GM19193 (cell line): ENCODE measurements around the gene NRXN3.

ENCODE experiments used
- POLR2A ChIP-seq: IDR thresholded peaks from 4 replicates; pipeline ENCODE4 v1.6.1; 2011; ENCODE audit not compliant: insufficient read depth, insufficient read length; ENCODE audit errors: extremely low read depth

NRXN3 gene

DNA sequence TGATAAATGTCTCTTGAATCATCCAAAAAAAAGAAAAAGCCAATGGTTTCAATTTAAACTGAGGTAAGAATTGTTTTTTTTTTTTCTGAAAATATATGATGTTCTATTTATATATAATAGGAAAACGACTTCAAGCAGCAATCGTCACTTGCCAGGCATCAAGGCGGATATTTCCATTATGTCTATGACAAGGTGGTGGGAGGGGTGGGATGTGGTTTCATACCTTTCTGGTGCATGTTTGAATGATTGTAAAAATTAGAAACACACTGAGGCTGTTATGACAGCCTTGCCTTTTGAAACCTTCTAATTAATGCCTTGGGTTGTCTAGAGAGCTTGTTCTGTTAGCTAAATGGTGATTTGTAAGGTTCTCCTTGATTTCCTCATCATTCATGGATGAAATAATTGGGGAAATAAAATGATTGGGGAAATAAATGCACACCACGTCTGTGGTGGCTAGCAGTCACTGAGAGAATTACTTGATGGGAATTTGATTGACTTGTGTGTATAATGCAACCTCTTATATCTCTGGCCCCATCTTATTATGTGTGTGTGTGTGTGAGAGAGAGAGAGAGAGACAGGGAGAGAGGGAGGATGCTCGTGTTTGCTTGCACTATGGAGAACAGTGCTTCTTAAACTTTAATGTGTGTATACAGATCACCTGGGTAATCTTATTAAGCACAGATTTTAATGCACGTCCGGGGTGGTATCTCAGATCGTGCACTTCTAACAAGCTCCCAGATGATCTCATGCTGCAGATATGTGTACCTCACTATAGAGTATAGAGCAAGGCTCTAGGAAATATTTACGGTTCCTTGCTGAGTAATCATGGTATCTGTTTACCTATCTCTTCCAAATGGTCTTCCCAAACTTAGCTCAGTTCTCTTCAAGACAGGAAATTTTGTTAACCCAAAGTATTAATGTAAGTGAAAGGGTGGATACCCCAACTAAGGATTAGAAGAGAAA, 1538.5 kb downstream of the NRXN3 start:
- TF ChIP-seq POLR2A = no peak

DNA sequence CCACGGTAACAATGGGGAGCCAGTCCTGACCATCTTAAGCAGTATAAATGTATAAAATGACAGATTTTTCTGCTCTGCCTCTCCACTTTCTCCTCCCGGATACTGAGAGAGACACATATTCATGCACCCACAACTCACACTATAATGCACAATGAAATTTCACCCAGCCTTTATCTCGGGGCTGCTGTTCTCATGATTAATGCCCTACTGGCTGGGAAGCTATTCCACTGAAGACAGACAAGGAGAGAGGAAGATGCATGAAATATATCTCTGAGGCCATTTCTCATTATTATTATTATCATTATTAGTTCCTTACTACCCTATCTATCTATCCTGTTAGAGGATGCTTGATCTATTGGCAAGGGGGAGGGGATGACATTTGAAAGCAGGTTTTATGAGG, 1539.4 kb downstream of the NRXN3 start:
- no peak for TF ChIP-seq POLR2A

DNA sequence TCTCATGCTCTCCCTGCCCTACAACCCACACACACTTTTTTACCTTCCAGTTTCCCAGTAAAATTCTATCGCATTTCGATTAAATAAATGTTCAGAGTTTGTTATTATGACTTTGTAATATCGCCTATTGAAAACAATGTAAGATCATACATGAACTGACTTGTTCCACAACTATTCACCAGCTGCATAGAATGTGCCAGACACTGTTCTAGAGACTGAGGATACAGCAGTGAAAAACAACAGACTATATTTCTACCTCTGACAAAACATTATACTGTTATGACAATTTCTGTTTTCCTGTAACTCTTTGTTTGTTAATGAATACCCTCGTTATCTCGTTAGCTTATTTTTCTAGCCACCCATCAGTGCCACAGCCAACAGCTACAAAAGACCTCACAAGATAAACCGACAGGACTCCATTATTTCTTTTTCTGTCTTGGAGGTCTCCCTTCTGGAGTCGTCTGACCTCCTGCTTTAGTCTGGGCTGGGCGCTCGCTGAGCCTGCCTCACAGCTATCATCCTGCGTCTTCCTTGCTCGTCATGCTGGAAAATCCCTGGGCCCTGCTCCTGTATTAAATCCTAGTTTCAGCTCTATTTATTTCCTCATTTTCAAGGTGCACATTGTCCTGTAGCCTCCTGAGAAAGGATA, 1542.3 kb downstream of the NRXN3 start:
- no peak for TF ChIP-seq POLR2A

DNA sequence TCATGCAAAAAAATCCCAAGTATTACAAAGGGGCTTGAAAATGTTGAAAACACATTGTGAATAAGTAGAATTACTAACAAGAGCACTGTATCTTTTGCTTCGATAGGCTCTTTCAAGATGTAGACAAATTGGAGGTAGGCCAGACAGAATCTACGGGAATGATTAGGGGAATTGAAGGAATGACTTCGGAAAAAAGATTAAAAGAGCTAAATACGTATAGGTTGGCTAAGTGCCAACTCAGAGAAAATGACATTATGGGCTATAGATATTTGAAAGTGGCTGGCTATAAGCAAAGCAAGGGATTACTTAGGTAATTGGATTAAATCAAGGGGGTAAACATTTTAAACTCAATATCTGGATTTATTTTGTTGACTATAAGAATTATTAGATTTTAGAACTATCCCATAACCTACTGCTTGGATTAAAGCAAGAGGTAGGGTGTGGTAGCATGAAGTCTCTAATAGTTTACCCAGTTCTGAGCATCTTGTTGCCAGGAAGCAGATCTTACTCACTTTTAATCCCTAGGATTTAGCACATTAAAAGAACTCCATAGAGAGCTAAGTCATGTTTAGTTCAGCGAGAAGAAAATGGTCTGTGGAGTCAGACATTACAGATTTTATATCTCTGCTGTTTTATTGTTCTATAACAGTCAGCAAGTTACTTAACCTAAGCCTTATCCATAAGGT, 1551.4 kb downstream of the NRXN3 start:
- no peak for TF ChIP-seq POLR2A

DNA sequence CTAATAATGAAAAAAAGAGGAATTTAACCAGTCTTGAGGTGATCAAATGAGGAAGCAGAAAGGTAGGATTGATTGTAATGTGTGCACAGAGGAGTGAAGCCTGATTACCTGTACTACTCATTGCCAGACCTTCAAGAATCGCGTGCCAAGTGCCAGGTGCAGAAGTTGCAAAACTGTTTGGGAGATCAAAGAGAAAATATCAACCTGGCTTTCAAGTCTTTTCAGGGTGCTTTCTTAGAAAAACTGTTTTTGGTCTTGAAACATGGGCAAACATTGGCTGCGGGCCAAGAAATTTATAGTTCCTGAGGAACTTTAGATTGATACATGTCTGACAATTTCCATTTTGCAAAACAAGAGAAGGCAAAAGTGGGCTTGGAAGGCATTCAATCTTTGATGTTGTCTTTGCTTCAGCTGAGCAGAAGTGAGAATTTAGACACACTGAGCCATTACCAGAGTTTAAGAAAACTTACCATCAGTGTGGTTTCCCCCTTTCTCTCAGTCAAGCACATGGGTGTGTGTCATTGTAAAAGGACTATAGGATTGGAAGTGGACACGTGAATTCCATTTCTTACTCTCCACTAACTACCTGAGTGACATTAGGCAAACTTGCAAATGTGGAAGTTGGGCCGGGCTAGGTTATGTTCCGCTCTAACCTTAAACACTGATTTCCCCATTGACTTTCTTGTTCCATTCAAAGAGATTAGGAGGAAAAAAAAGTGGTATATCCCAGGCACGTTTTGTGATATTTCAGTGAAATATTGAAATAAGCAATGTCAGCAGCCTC, 1555.0 kb downstream of the NRXN3 start:
- TF ChIP-seq POLR2A = no peak

DNA sequence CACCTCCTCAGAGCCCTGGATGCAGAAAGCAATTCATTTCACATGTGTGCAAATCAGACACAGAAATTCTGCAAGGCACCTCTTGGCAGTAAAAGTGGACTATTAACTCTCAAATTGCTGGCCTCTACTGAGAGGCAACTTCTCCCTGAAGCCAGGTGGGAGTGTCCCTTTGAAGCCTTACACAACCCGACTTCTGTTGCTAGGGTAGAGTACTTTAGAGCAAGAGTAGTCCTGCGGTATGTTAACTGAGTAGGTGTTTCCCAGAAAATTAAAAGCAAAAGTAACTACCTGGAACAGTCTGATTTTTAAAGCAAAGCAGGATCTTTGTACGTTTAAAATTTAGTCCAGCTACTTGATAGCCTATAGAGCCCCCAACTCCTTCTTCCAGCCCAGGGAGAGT, 1557.7 kb downstream of the NRXN3 start:
- TF ChIP-seq POLR2A = no peak

DNA sequence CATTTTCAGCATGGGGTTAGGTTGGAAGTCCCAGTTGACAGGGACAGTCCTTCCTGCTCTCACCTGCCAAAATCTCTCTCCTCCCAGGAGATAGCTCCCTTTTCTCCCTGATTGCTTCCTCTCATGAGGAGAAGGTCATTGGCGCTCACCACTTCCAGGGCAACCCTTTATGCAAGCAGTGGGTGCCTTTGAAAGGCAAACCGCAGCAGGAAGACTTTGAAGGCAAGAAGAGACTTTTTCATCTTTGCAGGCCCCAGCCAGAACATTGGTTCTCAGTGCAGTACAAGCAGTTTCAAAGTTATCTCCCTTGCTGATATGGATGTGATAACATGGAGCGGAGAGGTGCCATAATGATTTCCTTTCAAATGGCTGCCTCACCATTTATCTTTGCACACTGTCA, 1558.2 kb downstream of the NRXN3 start:
- no peak for TF ChIP-seq POLR2A

DNA sequence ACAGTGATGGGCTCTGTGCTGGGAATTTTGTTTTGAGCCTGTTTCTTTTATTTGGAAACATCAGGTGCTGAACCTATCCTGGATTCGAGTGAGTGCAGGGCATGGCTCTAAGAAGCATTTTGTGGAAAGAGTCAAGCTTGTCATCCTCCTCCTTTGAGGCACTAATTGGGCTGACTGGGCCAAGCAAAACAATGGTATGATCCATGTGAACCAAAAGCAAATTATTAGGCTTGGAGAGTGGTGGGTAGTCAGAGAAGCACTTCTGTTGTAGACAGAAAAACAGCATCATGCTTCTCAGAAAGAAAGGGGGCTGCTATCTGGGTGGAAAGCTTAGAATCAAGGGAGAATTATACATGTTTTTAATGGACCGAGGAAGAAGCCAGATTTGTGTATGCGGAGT, 1559.6 kb downstream of the NRXN3 start:
- no peak for TF ChIP-seq POLR2A

DNA sequence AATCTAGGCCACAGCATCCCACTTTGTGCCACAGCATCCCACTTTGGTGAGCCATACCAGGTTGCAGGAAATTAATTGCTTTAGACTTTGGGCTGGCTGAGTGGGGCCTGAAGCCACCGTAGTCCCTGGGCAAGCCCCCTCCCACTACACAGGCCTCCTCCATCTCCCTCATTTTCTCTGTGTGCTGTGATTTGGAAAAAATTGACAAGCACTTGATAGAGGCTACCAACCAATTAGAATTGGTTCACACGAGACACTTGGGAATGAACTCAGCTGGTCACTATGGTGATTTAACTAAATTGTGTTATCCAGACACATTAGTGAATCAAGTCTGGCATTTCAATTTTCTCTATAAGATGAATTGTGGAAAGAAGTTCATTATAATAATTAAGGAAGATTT, 1560.0 kb downstream of the NRXN3 start:
- no peak for TF ChIP-seq POLR2A

DNA sequence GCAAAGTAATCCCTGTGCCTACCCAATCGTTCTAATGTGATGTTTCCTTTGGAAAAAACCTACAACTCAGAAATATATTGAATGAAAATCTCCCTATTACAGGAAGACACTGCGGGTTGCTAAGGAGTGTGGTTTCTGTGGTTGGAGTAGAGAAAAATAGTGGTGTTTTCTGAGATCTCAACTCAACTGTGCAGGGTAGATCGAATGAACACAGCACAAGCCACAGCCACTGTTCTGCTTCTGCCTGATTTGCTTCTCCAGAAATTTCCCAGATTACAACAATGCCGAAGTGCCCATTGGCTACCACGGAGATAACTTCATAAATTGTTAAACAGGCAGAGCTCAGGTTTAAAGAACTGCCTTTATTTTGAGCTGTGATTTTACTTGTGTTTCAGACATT, 1560.8 kb downstream of the NRXN3 start:
- no peak for TF ChIP-seq POLR2A

DNA sequence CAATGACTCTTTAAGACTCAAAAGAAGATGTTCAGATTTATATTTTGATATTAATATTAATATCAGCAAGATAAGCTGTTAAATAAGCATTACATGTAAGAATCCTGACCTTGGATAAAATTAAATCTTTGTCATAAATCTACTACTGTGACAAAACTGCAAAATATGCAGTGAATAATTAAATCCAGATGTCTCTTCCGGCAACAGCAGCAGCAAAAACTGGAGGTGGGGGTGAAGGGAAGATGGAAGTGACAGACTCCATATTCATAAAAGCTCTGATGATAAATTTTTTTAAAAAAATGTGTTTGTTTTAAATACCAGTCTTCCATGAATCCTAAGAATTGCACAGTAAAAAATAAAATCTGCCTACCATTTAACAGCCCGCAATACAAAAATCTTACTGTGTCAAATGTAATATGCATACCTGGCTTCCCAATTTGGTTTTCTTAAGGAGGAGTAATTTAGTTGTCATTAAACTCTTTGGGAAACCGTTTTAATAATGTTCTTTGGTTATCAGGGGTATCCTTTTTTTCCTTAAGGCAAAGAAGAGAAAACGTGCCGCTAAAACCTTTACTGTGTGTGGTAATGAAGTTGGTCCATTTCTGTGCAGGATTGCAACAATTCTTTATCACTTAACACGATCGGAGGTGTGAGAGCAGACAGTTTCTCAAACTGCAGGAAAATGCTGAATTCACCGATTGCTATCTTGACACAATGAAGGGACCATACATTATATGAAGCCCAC, 1562.9 kb downstream of the NRXN3 start:
- no peak for TF ChIP-seq POLR2A

DNA sequence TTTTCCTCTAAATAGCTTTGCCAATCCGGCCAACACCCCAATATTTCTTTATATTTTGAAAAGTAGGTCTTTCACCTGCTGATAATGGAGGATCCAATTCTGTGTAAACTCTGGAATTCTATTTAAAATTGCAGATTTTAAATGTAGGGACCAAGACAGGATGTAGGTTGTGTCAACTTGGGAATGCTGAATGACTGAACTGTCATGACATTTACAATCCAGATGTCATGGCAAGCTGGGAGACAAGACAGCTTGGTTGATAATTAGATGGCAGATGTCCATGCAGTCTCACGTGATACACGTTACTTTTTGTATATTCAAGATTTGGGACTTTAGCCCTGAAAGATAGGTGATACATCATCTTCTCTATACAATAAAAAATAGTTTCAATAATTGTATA, 1564.0 kb downstream of the NRXN3 start:
- TF ChIP-seq POLR2A = no peak

DNA sequence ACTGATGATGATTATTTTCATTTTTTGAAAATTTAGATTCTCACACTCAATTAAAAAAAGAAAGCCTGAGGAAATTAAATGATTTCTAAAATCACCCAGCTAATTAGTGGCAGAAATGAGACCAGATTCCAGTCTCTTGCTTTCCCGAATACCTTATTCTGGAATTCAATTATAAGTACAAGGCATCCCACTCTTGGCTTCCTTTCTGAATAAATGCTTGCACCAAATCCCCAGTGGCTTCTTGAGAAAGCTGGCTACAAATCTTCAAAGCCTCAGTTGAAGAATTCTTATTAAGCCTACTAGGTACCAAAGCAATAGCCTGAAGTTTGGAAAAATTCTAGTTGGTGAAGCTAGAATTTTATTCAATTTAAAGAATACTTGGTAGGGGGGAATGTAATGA, 1564.5 kb downstream of the NRXN3 start:
- TF ChIP-seq POLR2A = no peak

DNA sequence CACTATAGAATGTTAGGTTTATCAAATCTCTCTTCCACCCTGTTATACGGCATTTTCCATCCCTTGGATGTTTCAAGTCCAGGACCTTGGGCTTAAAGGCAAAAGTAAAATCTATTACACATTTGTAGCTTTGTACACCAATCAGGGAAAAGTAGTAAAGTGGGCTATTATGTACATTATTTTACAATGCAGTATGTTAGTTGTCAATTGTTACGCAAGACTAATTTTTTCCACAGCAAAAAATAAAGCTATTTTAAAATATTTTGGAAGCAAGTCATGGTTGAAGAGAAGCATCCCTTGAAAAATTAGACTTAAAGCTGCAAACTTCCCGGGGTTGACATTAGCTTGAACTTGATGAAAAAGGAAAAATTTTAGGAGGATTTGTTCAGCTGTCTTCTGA, 1564.9 kb downstream of the NRXN3 start:
- no peak for TF ChIP-seq POLR2A
